HEK293 (cell line): ENCODE measurements around the gene SLC2A9.

Experiments used
- CTCF ChIA-PET: fragments of 350-600 bp; formaldehyde crosslinking; extraction: SDS; loops from one replicate; lab custom pipeline; 2021; ENCODE audit warnings: antibody characterized with exemption; lab: Yijun Ruan, JAX
- POLR2A ChIA-PET: fragments of 300-600 bp; formaldehyde crosslinking; extraction: SDS; loops from one replicate; lab custom pipeline; 2020; ENCODE audit warnings: antibody characterized with exemption, inconsistent platforms; lab: Yijun Ruan, JAX
- H3K27ac ChIP-seq: fragments of 200-500 bp; sonication (Bioruptor generic); 2 replicates; pipeline ENCODE4 v1.5.1; 2014; ENCODE audit warnings: low read depth, low read length, control low read depth, inconsistent platforms; ENCODE audit errors: extremely low read depth
- H3K36me3 ChIP-seq, 2 experiments: fragments of 200-500 bp in 1 of 2; sonication (Bioruptor generic) in 1 of 2; 1 replicate in 1 of 2; 2 replicates in 1 of 2; pipeline ENCODE4 v1.5.1; 2014 to 2017; ENCODE audit warnings: inconsistent platforms in 2 of 2, low read length in 2 of 2; ENCODE audit not compliant: control insufficient read depth in 2 of 2, insufficient read depth in 1 of 2
- H3K4me1 ChIP-seq: fragments of 200-500 bp; sonication (Bioruptor generic); 2 replicates; pipeline ENCODE4 v1.5.1; 2014; ENCODE audit warnings: mild to moderate bottlenecking, low read length, inconsistent platforms; ENCODE audit not compliant: control insufficient read depth, insufficient read depth
- H3K4me3 ChIP-seq: 2 replicates; pipeline ENCODE4 v1.5.1; 2011; ENCODE audit warnings: low read depth, mild to moderate bottlenecking, control low read depth, low read length, moderate library complexity
- H3K9me3 ChIP-seq: fragments of 200-500 bp; sonication (Bioruptor generic); 2 replicates; pipeline ENCODE4 v1.5.1; 2014; ENCODE audit warnings: low read depth, low read length, inconsistent platforms; ENCODE audit not compliant: control insufficient read depth, insufficient read depth
- HOXD13 ChIP-seq: sonication (generic); formaldehyde crosslinking; IDR thresholded peaks from 2 replicates; pipeline ENCODE4 v1.8.0; 2022; ENCODE audit warnings: missing genetic modification reagents, borderline replicate concordance
- KLF16 ChIP-seq: fragments of 450-650 bp; formaldehyde crosslinking; IDR thresholded peaks from 2 replicates; pipeline ENCODE4 v1.5.1; 2017; ENCODE audit warnings: missing biosample characterization, missing genetic modification characterization
- PRDM1 ChIP-seq: fragments of 450-650 bp; formaldehyde crosslinking; IDR thresholded peaks from 2 replicates; pipeline ENCODE4; 2016; ENCODE audit warnings: missing biosample characterization, missing genetic modification characterization
- SP3 ChIP-seq: fragments of 450-650 bp; formaldehyde crosslinking; IDR thresholded peaks from 2 replicates; pipeline ENCODE4 v1.5.1; 2016; ENCODE audit warnings: missing biosample characterization, missing genetic modification characterization
- YY1 ChIP-seq: fragments of 450-650 bp; formaldehyde crosslinking; IDR thresholded peaks from 2 replicates; pipeline ENCODE4 v1.5.1; 2018; ENCODE audit warnings: missing biosample characterization, missing genetic modification characterization
- ZBTB1 ChIP-seq: fragments of 450-650 bp; formaldehyde crosslinking; IDR thresholded peaks from 2 replicates; pipeline ENCODE4 v1.5.1; 2016; ENCODE audit warnings: missing biosample characterization, missing genetic modification characterization
- ZBTB8A ChIP-seq: fragments of 450-650 bp; formaldehyde crosslinking; IDR thresholded peaks from 2 replicates; pipeline ENCODE4 v1.5.1; 2016; ENCODE audit warnings: missing biosample characterization, missing genetic modification characterization
- ZFP69B ChIP-seq: fragments of 450-650 bp; formaldehyde crosslinking; IDR thresholded peaks from 2 replicates; pipeline ENCODE4 v1.5.1; 2016; ENCODE audit warnings: missing biosample characterization, missing genetic modification characterization
- ZNF114 ChIP-seq: fragments of 450-650 bp; formaldehyde crosslinking; IDR thresholded peaks from 2 replicates; pipeline ENCODE4 v1.5.0; 2017; ENCODE audit warnings: missing biosample characterization, missing genetic modification characterization
- ZNF138 ChIP-seq: fragments of 450-650 bp; formaldehyde crosslinking; IDR thresholded peaks from 2 replicates; pipeline ENCODE4 v1.5.1; 2016; ENCODE audit warnings: missing biosample characterization, missing genetic modification characterization, borderline replicate concordance
- ZNF16 ChIP-seq: fragments of 450-650 bp; formaldehyde crosslinking; IDR thresholded peaks from 2 replicates; pipeline ENCODE4 v1.5.1; 2016; ENCODE audit warnings: low read depth, missing biosample characterization, missing genetic modification characterization
- ZNF239 ChIP-seq: fragments of 450-650 bp; formaldehyde crosslinking; IDR thresholded peaks from 2 replicates; pipeline ENCODE4 v1.5.1; 2016; ENCODE audit warnings: missing biosample characterization, missing genetic modification characterization
- ZNF248 ChIP-seq: fragments of 450-650 bp; formaldehyde crosslinking; IDR thresholded peaks from 2 replicates; pipeline ENCODE4 v1.5.1; 2017; ENCODE audit warnings: missing biosample characterization, missing genetic modification characterization
- ZNF501 ChIP-seq: fragments of 450-650 bp; formaldehyde crosslinking; IDR thresholded peaks from 2 replicates; pipeline ENCODE4 v1.5.1; 2016; ENCODE audit warnings: missing biosample characterization, missing genetic modification characterization
- ZNF549 ChIP-seq: fragments of 450-650 bp; IDR thresholded peaks from 2 replicates; pipeline ENCODE4 v1.5.1; 2018; ENCODE audit warnings: missing biosample characterization, missing genetic modification characterization, mild to moderate bottlenecking, inconsistent platforms, moderate library complexity
- ZNF571 ChIP-seq: fragments of 450-650 bp; formaldehyde crosslinking; IDR thresholded peaks from 2 replicates; pipeline ENCODE4 v1.5.0; 2017; ENCODE audit warnings: missing biosample characterization, missing genetic modification characterization
- ZNF664 ChIP-seq: fragments of 450-650 bp; formaldehyde crosslinking; IDR thresholded peaks from 2 replicates; pipeline ENCODE4 v1.5.1; 2016; ENCODE audit warnings: missing biosample characterization, missing genetic modification characterization
- ZNF701 ChIP-seq: fragments of 450-650 bp; formaldehyde crosslinking; IDR thresholded peaks from 2 replicates; pipeline ENCODE4 v1.5.1; 2016; ENCODE audit warnings: missing biosample characterization, missing genetic modification characterization
- ZSCAN23 ChIP-seq: fragments of 450-650 bp; formaldehyde crosslinking; IDR thresholded peaks from 2 replicates; pipeline ENCODE4 v1.5.1; 2016; ENCODE audit warnings: missing biosample characterization, missing genetic modification characterization
- TF ChIP-seq, protein P1 (sequence below): fragments of 450-650 bp; formaldehyde crosslinking; IDR thresholded peaks from 2 replicates; pipeline ENCODE4 v1.5.1; 2016; ENCODE audit warnings: missing biosample characterization, missing genetic modification characterization
- TF ChIP-seq, protein P2 (sequence below): fragments of 450-650 bp; formaldehyde crosslinking; IDR thresholded peaks from 2 replicates; pipeline ENCODE4 v1.5.0; 2017; ENCODE audit warnings: missing biosample characterization, missing genetic modification characterization, borderline replicate concordance
- TF ChIP-seq, protein P3 (sequence below): fragments of 450-650 bp; formaldehyde crosslinking; IDR thresholded peaks from 2 replicates; pipeline ENCODE4 v1.5.1; 2017; ENCODE audit warnings: missing biosample characterization, missing genetic modification characterization
- TF ChIP-seq, protein P4 (sequence below): fragments of 450-650 bp; formaldehyde crosslinking; IDR thresholded peaks from 2 replicates; pipeline ENCODE4 v1.5.1; 2017; ENCODE audit warnings: missing biosample characterization, missing genetic modification characterization

SLC2A9 gene

DNA sequence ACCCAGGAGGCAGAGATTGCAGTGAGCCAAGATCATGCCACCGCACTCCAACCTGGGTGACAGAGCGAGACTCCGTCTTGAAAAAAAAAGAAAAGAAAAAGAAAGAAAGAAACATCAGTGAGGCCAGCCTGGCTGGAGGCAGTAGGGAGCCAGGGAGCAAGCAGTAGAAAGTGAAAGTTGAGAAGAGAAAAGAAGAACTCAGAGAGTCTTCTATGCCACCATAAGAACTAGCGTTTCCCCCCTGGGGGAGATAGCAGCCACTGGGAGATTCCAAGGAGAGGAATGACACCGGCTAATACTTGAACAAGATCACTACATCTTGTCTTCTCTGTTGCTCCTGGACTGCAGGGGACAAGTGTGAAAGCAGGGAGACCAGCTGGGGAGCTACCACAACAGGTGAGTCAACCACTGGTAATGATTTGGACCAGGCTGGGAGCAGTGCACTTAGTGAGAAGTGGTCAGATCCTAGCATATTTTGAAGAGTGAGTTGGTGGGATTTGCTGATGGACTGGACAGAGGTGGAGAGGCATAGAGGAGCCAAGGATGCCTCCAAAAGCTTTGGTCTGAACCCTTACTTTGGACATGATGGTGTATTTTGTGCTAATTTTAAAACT lies 33.4 kb downstream of the SLC2A9 start:
- no peak for TF ChIP-seq ZBTB1 (tag by site-specific recombination)
- TF ChIP-seq ZNF571 (tag by site-specific recombination), result no peak
- TF ChIP-seq ZNF501 (tag by site-specific recombination), result no peak
- TF ChIP-seq, protein P1, sequence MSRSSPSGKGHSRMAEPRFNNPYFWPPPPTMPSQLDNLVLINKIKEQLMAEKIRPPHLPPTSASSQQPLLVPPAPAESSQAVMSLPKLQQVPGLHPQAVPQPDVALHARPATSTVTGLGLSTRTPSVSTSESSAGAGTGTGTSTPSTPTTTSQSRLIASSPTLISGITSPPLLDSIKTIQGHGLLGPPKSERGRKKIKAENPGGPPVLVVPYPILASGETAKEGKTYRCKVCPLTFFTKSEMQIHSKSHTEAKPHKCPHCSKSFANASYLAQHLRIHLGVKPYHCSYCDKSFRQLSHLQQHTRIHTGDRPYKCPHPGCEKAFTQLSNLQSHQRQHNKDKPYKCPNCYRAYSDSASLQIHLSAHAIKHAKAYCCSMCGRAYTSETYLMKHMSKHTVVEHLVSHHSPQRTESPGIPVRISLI, result no peak
- TF ChIP-seq ZNF114 (tag by site-specific recombination), result no peak
- TF ChIP-seq HOXD13 (CRISPR knock-in tag), result no peak
- TF ChIP-seq ZNF239, result no peak
- TF ChIP-seq, protein P2, sequence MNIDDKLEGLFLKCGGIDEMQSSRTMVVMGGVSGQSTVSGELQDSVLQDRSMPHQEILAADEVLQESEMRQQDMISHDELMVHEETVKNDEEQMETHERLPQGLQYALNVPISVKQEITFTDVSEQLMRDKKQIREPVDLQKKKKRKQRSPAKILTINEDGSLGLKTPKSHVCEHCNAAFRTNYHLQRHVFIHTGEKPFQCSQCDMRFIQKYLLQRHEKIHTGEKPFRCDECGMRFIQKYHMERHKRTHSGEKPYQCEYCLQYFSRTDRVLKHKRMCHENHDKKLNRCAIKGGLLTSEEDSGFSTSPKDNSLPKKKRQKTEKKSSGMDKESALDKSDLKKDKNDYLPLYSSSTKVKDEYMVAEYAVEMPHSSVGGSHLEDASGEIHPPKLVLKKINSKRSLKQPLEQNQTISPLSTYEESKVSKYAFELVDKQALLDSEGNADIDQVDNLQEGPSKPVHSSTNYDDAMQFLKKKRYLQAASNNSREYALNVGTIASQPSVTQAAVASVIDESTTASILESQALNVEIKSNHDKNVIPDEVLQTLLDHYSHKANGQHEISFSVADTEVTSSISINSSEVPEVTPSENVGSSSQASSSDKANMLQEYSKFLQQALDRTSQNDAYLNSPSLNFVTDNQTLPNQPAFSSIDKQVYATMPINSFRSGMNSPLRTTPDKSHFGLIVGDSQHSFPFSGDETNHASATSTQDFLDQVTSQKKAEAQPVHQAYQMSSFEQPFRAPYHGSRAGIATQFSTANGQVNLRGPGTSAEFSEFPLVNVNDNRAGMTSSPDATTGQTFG, result no peak
- no peak for TF ChIP-seq ZNF549 (tag by site-specific recombination)
- TF ChIP-seq ZNF664 (tag by site-specific recombination), result no peak
- TF ChIP-seq, protein P3, sequence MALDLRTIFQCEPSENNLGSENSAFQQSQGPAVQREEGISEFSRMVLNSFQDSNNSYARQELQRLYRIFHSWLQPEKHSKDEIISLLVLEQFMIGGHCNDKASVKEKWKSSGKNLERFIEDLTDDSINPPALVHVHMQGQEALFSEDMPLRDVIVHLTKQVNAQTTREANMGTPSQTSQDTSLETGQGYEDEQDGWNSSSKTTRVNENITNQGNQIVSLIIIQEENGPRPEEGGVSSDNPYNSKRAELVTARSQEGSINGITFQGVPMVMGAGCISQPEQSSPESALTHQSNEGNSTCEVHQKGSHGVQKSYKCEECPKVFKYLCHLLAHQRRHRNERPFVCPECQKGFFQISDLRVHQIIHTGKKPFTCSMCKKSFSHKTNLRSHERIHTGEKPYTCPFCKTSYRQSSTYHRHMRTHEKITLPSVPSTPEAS (tag by site-specific recombination), result no peak
- no peaks in the 10 kb centered on the region for H3K9me3 ChIP-seq
- CTCF ChIA-PET, result no interaction called here
- H3K27ac ChIP-seq, result no peak overlapping the region
- no peaks in the 10 kb centered on the region for H3K4me1 ChIP-seq
- H3K4me3 ChIP-seq, result no peak overlapping the region
- POLR2A ChIA-PET, result no interaction called here
- no peaks in the 10 kb centered on the region for H3K36me3 ChIP-seq

DNA sequence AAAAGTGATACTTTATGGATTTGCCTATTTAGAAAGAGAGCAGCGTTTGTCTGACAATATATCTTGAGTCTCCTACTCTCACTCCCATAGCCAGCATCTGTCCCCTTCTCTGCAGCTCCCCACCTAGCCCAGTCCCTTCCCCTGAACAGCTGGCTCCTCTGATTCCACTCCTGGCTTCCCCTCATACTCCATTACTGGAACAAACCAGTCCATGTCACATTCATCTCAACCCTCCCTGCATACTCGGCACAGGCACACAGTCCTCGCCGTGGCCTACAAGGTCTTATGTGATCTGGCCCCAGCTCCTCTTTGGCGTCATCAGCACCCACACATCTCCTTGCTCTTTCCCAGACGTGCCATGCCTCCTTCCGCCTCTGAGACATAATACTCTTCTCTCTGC lies 36.7 kb downstream of the SLC2A9 start:
- ChIA-PET CTCF (no interaction called here), POLR2A (no interaction called here)
- H3K4me3 ChIP-seq, result no peak overlapping the region
- no peak overlapping the region for H3K27ac ChIP-seq
- no peaks in the 10 kb centered on the region for H3K9me3 ChIP-seq
- H3K36me3 ChIP-seq, result no peaks in the 10 kb centered on the region
- H3K4me1 ChIP-seq, result no peaks in the 10 kb centered on the region
- TF ChIP-seq ZNF138 (tag by site-specific recombination), result no peak
- TF ChIP-seq PRDM1, result no peak
- no peak for TF ChIP-seq SP3
- no peak for TF ChIP-seq ZSCAN23 (tag by site-specific recombination)
- no peak for TF ChIP-seq ZBTB8A (tag by site-specific recombination)
- no peak for TF ChIP-seq YY1 (tag by site-specific recombination)
- no peak for TF ChIP-seq ZFP69B (tag by site-specific recombination)
- TF ChIP-seq, protein P4, sequence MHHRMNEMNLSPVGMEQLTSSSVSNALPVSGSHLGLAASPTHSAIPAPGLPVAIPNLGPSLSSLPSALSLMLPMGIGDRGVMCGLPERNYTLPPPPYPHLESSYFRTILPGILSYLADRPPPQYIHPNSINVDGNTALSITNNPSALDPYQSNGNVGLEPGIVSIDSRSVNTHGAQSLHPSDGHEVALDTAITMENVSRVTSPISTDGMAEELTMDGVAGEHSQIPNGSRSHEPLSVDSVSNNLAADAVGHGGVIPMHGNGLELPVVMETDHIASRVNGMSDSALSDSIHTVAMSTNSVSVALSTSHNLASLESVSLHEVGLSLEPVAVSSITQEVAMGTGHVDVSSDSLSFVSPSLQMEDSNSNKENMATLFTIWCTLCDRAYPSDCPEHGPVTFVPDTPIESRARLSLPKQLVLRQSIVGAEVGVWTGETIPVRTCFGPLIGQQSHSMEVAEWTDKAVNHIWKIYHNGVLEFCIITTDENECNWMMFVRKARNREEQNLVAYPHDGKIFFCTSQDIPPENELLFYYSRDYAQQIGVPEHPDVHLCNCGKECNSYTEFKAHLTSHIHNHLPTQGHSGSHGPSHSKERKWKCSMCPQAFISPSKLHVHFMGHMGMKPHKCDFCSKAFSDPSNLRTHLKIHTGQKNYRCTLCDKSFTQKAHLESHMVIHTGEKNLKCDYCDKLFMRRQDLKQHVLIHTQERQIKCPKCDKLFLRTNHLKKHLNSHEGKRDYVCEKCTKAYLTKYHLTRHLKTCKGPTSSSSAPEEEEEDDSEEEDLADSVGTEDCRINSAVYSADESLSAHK, result no peak
- no peak for TF ChIP-seq ZNF248 (tag by site-specific recombination)
- no peak for TF ChIP-seq ZNF16 (tag by site-specific recombination)
- no peak for TF ChIP-seq KLF16 (tag by site-specific recombination)
- no peak for TF ChIP-seq ZNF701 (tag by site-specific recombination)
